Activated naive CD4-positive, alpha-beta T cell treated with anti-CD3 and anti-CD28 coated beads for 36 hours (primary cell): Measurements from ENCODE around the gene LMF1. TPM values are rescaled to one million over a fixed set of nuclear protein-coding genes. Genes with fewer than 3 reads are reported as not detected.

Source experiments
- CTCF ChIA-PET: fragments of 350-600 bp; sonication (Branson Sonifier 250); formaldehyde crosslinking; loops from one replicate; lab custom pipeline; 2021; ENCODE audit warnings: antibody characterized with exemption; lab: Charles Lee
- DNase-seq: peaks from one replicate; pipeline ENCODE4 v3.0.0-alpha.2; 2020
- H3K27ac Mint-ChIP-seq: one replicate; pipeline ENCODE4 v1.8.0; 2021; ENCODE audit warnings: mild to moderate bottlenecking, mixed read lengths
- H3K27me3 Mint-ChIP-seq: one replicate; pipeline ENCODE4 v1.8.0; 2021; ENCODE audit warnings: low read depth, mixed read lengths
- H3K36me3 Mint-ChIP-seq: one replicate; pipeline ENCODE4 v1.8.0; 2021; ENCODE audit warnings: low read depth, mixed read lengths
- H3K4me1 Mint-ChIP-seq: one replicate; pipeline ENCODE4 v1.8.0; 2021; ENCODE audit warnings: low read depth, mixed read lengths
- H3K4me3 Mint-ChIP-seq: one replicate; pipeline ENCODE4 v1.8.0; 2021; ENCODE audit warnings: mild to moderate bottlenecking, moderate library complexity, mixed read lengths
- H3K9me3 Mint-ChIP-seq: one replicate; pipeline ENCODE4 v1.8.0; 2021; ENCODE audit warnings: mixed read lengths
- intact Hi-C: fragments of 100-400 bp; cut with micrococcal nuclease; formaldehyde crosslinking; loops from one replicate; pipeline ENCODE4 v1.15.1; 2023
- total RNA-seq, 2 experiments: library from RNA; stranded (reverse); gene quantifications; one replicate each; pipeline ENCODE4 v1.2.3, GENCODE V29; 2021

LMF1 gene
- total RNA-seq, 2 experiments from 2014 or later: 11.5 to 12.3 TPM

GRCh38 chr16:934178-934577, 36.6 kb downstream of the LMF1 start:
- no peak for DNase-seq
- Mint-ChIP-seq H3K4me3 (no peak overlapping the region), H3K27ac (no peak overlapping the region), H3K4me1 (no peaks in the 10 kb centered on the region), H3K9me3 (no peaks in the 10 kb centered on the region), H3K27me3 (no peaks in the 10 kb centered on the region), H3K36me3 (peaks cover 3% of the 10 kb centered on the region)
- intact Hi-C loops: no loop called here
- CTCF ChIA-PET: no interaction called here

- no peak overlapping the region for H3K4me3 Mint-ChIP-seq
- CTCF ChIA-PET: no interaction called here
- no peak for DNase-seq
- H3K4me1 Mint-ChIP-seq: no peaks in the 10 kb centered on the region
- intact Hi-C loops: no loop called here
- no peaks in the 10 kb centered on the region for H3K9me3 Mint-ChIP-seq
- no peak overlapping the region for H3K27ac Mint-ChIP-seq
- H3K27me3 Mint-ChIP-seq: no peaks in the 10 kb centered on the region
- H3K36me3 Mint-ChIP-seq: peaks cover 3% of the 10 kb centered on the region
Measured at GRCh38 chr16:933581-933980, 37.2 kb downstream of the LMF1 start.

GRCh38 chr16:932831-933330, 37.9 kb downstream of the LMF1 start:
- Mint-ChIP-seq H3K36me3 (peaks cover 3% of the 10 kb centered on the region), H3K4me3 (no peak overlapping the region), H3K27ac (no peak overlapping the region), H3K4me1 (no peaks in the 10 kb centered on the region), H3K27me3 (no peaks in the 10 kb centered on the region), H3K9me3 (no peaks in the 10 kb centered on the region)
- CTCF ChIA-PET: no interaction called here
- DNase-seq: no peak
- intact Hi-C loops: no loop called here

- no peaks in the 10 kb centered on the region for H3K27me3 Mint-ChIP-seq
- H3K9me3 Mint-ChIP-seq: no peaks in the 10 kb centered on the region
- CTCF ChIA-PET: no interaction called here
- no peak for DNase-seq
- intact Hi-C loops: no loop called here
- no peak overlapping the region for H3K27ac Mint-ChIP-seq
- H3K36me3 Mint-ChIP-seq: peaks cover 3% of the 10 kb centered on the region
- no peak overlapping the region for H3K4me3 Mint-ChIP-seq
- no peaks in the 10 kb centered on the region for H3K4me1 Mint-ChIP-seq
Measured at GRCh38 chr16:931626-932500, 38.9 kb downstream of the LMF1 start.

DNA sequence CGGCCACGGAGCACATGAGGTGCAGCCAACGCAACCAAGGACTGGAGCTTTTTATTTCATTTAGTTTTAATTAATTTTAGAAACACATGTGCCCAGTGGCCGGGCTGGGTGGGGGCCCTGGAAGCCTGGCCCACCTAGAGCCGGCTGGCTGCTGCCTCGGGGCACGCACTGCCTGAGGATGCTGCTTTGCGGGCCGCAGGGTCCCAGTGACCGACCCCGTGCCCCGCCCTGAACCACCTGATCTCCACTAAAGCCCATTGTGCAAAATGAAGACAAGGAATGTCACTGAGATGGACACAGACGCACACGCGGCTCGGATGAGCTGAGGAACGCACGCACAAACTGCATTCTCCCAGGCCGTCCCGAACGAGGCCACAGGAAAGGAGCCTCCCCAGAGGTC, 39.6 kb downstream of the LMF1 start:
- H3K4me1 Mint-ChIP-seq: no peaks in the 10 kb centered on the region

DNA sequence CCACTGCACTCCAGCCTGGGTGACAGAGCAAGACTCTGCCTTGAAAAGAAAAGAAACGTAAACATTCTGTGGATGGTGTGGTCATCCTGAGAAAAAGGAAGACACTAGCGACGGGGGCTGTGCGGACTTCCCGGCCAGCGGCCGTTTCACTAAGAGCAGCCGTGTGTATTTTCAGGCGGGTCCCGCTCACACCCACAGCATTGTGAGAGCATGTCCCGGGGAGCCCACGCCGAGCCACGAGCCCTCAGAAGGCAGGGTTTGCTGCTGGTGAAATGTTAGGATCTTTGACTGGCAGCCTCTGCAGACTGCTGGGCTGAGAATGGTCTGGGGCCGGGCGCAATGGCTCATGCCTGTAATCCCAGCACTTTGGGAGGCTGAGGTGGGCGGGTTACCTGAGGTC, 40.3 kb downstream of the LMF1 start:
- H3K4me3 Mint-ChIP-seq: no peak overlapping the region
- H3K27ac Mint-ChIP-seq: no peak overlapping the region
- DNase-seq: no peak
- peaks cover 6% of the 10 kb centered on the region for H3K36me3 Mint-ChIP-seq
- H3K27me3 Mint-ChIP-seq: no peaks in the 10 kb centered on the region
- H3K9me3 Mint-ChIP-seq: peaks cover 3% of the 10 kb centered on the region
- no peaks in the 10 kb centered on the region for H3K4me1 Mint-ChIP-seq
- CTCF ChIA-PET: no interaction called here
- intact Hi-C loops: no loop called here

More for the DNA sequence above, 39.6 kb downstream of the LMF1 start:
- CTCF ChIA-PET: no interaction called here
- Mint-ChIP-seq H3K4me3 (no peak overlapping the region), H3K27ac (no peak overlapping the region), H3K9me3 (peaks cover 2% of the 10 kb centered on the region), H3K27me3 (no peaks in the 10 kb centered on the region), H3K36me3 (peaks cover 5% of the 10 kb centered on the region)
- intact Hi-C loops: no loop called here
- DNase-seq: no peak

GRCh38 chr16:930076-930475, 40.7 kb downstream of the LMF1 start:
- intact Hi-C loops: no loop called here
- no peak overlapping the region for H3K4me3 Mint-ChIP-seq
- peaks cover 3% of the 10 kb centered on the region for H3K9me3 Mint-ChIP-seq
- CTCF ChIA-PET: no interaction called here
- DNase-seq: no peak
- no peak overlapping the region for H3K27ac Mint-ChIP-seq
- no peaks in the 10 kb centered on the region for H3K27me3 Mint-ChIP-seq
- H3K36me3 Mint-ChIP-seq: peaks cover 6% of the 10 kb centered on the region
- no peaks in the 10 kb centered on the region for H3K4me1 Mint-ChIP-seq

- no peaks in the 10 kb centered on the region for H3K4me1 Mint-ChIP-seq
- intact Hi-C loops: no loop called here
- CTCF ChIA-PET: no interaction called here
- no peak for DNase-seq
- H3K27me3 Mint-ChIP-seq: no peaks in the 10 kb centered on the region
- H3K27ac Mint-ChIP-seq: no peak overlapping the region
- peaks cover 3% of the 10 kb centered on the region for H3K9me3 Mint-ChIP-seq
- H3K36me3 Mint-ChIP-seq: peaks cover 6% of the 10 kb centered on the region
- no peak overlapping the region for H3K4me3 Mint-ChIP-seq
Measured at GRCh38 chr16:929227-930073, 41.3 kb downstream of the LMF1 start.

DNA sequence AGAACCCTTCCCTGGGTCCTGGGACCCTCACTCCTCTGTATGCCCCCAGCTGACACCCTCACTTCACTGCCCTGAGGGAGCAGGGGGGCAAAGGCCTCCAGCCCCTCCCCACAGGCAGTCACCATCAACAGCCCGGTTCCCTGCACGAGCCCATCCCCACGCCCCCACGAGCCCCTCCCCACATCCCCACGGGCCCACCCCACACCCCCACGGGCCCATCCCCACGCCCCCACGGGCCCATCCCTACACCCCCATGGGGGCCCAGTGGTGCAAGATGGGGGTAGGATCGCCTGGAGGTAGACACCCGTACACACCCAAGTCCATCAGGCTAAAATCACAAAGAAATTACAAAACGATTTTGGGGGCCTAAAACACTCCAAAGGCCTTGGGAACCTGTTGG, 42.3 kb downstream of the LMF1 start:
- H3K4me1 Mint-ChIP-seq: no peaks in the 10 kb centered on the region
- no peak overlapping the region for H3K27ac Mint-ChIP-seq
- intact Hi-C loops: no loop called here

DNA sequence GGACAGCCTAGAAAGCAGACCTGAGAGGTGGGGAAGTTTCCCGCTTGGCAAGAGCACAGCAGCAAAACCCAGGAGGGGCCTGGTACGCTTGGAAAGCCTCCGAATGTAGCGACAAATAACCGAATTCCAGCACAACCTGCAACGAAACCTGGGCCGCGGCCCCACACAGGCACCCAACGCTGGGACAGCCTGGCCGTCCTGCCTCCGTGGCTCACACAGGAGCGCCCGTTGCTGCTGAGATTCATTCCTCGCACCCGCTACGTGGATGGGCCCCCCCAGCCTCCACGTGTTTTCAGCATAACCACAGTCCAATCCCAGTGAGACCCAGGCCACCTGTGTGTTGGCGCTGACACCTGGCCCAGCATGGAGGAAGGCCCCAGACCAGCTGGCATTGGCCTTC, 42.9 kb downstream of the LMF1 start:
- no peaks in the 10 kb centered on the region for H3K27me3 Mint-ChIP-seq
- H3K36me3 Mint-ChIP-seq: peaks cover 8% of the 10 kb centered on the region
- intact Hi-C loops: no loop called here
- H3K27ac Mint-ChIP-seq: no peak overlapping the region
- H3K4me3 Mint-ChIP-seq: no peak overlapping the region
- H3K4me1 Mint-ChIP-seq: no peaks in the 10 kb centered on the region
- no peak for DNase-seq
- peaks cover 3% of the 10 kb centered on the region for H3K9me3 Mint-ChIP-seq
- CTCF ChIA-PET: interaction anchor here (0.7 kb wide), 1 partner anchor 129 kb away, joined by 4 read pairs; no protein-coding TSS in a partner anchor

More for the DNA sequence above, 42.3 kb downstream of the LMF1 start:
- Mint-ChIP-seq H3K9me3 (peaks cover 3% of the 10 kb centered on the region), H3K36me3 (peaks cover 6% of the 10 kb centered on the region), H3K4me3 (no peak overlapping the region), H3K27me3 (no peaks in the 10 kb centered on the region)
- CTCF ChIA-PET: no interaction called here
- DNase-seq: no peak

- DNase-seq: no peak
- Mint-ChIP-seq H3K27ac (no peak overlapping the region), H3K9me3 (peaks cover 4% of the 10 kb centered on the region), H3K4me1 (no peaks in the 10 kb centered on the region), H3K36me3 (peaks cover 10% of the 10 kb centered on the region), H3K27me3 (no peaks in the 10 kb centered on the region), H3K4me3 (no peak overlapping the region)
- intact Hi-C loops: no loop called here
- CTCF ChIA-PET: interaction anchor here (0.7 kb wide), 1 partner anchor 130 kb away, joined by 4 read pairs; no protein-coding TSS in a partner anchor
Measured at GRCh38 chr16:927406-927805, 43.4 kb downstream of the LMF1 start.

GRCh38 chr16:926715-927114, 44.1 kb downstream of the LMF1 start:
- H3K4me3 Mint-ChIP-seq: no peak overlapping the region
- H3K9me3 Mint-ChIP-seq: peaks cover 5% of the 10 kb centered on the region
- CTCF ChIA-PET: no interaction called here
- no peaks in the 10 kb centered on the region for H3K4me1 Mint-ChIP-seq
- no peaks in the 10 kb centered on the region for H3K27me3 Mint-ChIP-seq
- DNase-seq: no peak
- intact Hi-C loops: no loop called here
- H3K27ac Mint-ChIP-seq: no peak overlapping the region
- peaks cover 13% of the 10 kb centered on the region for H3K36me3 Mint-ChIP-seq
